Endothelial cell of umbilical vein (primary cell): ENCODE results near the gene UST. TPM values are rescaled to one million over a fixed set of nuclear protein-coding genes. Genes with fewer than 3 reads are reported as not detected.

ENCODE experiments used
- BruUV-seq: library from RNA; stranded (reverse); fragments of 400-500 nt; replicated peaks from 2 replicates; lab custom pipeline; 2021; lab: Mats Ljungman, UMichigan
- CTCF ChIA-PET: fragments of 300-600, 350-600 bp; sonication (Branson Sonifier 250); formaldehyde crosslinking; loops from one replicate; lab custom pipeline; 2021; ENCODE audit warnings: antibody characterized with exemption, inconsistent platforms; lab: Charles Lee
- POLR2A ChIA-PET: fragments of 300-600, 350-600 bp; sonication (Branson Sonifier 250); formaldehyde crosslinking; loops from one replicate; lab custom pipeline; 2021; ENCODE audit warnings: antibody characterized with exemption, inconsistent platforms; lab: Charles Lee
- DNase-seq: peaks from one replicate; pipeline ENCODE4 v3.0.0-alpha.2; 2011; ENCODE audit warnings: low read depth, low spot score
- FAIRE-seq: peaks from 2 replicates; lab custom pipeline; 2011; peaks lifted over from hg19 to GRCh38; lab: Jason Lieb, UNC
- H2AFZ ChIP-seq: 2 replicates; pipeline ENCODE4 v1.6.0; 2012; ENCODE audit warnings: low read depth, low read length, control low read depth, inconsistent platforms
- H3K27ac ChIP-seq: 2 replicates; pipeline ENCODE4 v1.5.1; 2011; ENCODE audit warnings: low read depth, mild to moderate bottlenecking, control low read depth, low read length, moderate library complexity; ENCODE audit not compliant: insufficient read depth
- H3K27me3 ChIP-seq, 2 experiments: 2 replicates each; pipeline versions ENCODE4 v1.6.0 to v1.6.1; 2011; ENCODE audit warnings: low read length in 2 of 2, mixed read lengths in 1 of 2; ENCODE audit not compliant: control insufficient read depth in 2 of 2, insufficient read depth in 2 of 2
- H3K36me3 ChIP-seq, 2 experiments: 2 replicates in 1 of 2; 3 replicates in 1 of 2; pipeline ENCODE4 v1.5.1; 2011; ENCODE audit warnings: low read length in 2 of 2, mild to moderate bottlenecking in 1 of 2, moderate library complexity in 1 of 2; ENCODE audit not compliant: control insufficient read depth in 2 of 2, insufficient read depth in 2 of 2; ENCODE audit errors: extremely low read depth in 1 of 2
- H3K4me1 ChIP-seq: 3 replicates; pipeline ENCODE4 v1.5.1; 2011; ENCODE audit warnings: mild to moderate bottlenecking, low read length; ENCODE audit not compliant: control insufficient read depth, insufficient read depth; ENCODE audit errors: extremely low read depth
- H3K4me2 ChIP-seq: 2 replicates; pipeline ENCODE4 v1.6.1; 2011; ENCODE audit warnings: low read length, control low read depth, mixed read lengths; ENCODE audit not compliant: insufficient read depth
- H3K4me3 ChIP-seq, 3 experiments: fragments of 200-600 bp in 1 of 3; sonication (generic), shearing (Covaris generic) in 1 of 3; replicated peaks in 1 of 3; 2 replicates each; pipeline ENCODE4 v1.5.1; 2011 to 2016; ENCODE audit warnings: control low read depth in 3 of 3, low read length in 3 of 3, mild to moderate bottlenecking in 2 of 3, inconsistent platforms in 1 of 3, low read depth in 1 of 3, moderate library complexity in 1 of 3; ENCODE audit not compliant: insufficient read depth in 1 of 3
- H3K79me2 ChIP-seq: 2 replicates; pipeline ENCODE4 v1.6.0; 2012; ENCODE audit warnings: low read length, inconsistent platforms; ENCODE audit not compliant: control insufficient read depth, insufficient read depth
- H3K9ac ChIP-seq: replicated peaks from 2 replicates; pipeline ENCODE3; 2011; ENCODE audit warnings: low read length, control low read depth; ENCODE audit not compliant: insufficient read depth; ENCODE audit errors: extremely low read depth
- H3K9me1 ChIP-seq: replicated peaks from 3 replicates; pipeline ENCODE4 v1.6.0; 2011; ENCODE audit warnings: mild to moderate bottlenecking, low read length; ENCODE audit not compliant: control insufficient read depth, insufficient read depth; ENCODE audit errors: extremely low read depth
- H3K9me3 ChIP-seq: replicated peaks from 2 replicates; pipeline ENCODE4 v1.5.1; 2012; ENCODE audit warnings: low read length, inconsistent platforms; ENCODE audit not compliant: control insufficient read depth, insufficient read depth
- H4K20me1 ChIP-seq: replicated peaks from 2 replicates; pipeline ENCODE3; 2011; ENCODE audit warnings: mild to moderate bottlenecking, low read length; ENCODE audit not compliant: control insufficient read depth, insufficient read depth; ENCODE audit errors: extremely low read depth
- CTCF ChIP-seq, 2 donors: IDR thresholded peaks; 1 replicate in 1 of 2; 2 replicates in 1 of 2; pipeline ENCODE4 v1.5.1; 2011; ENCODE audit warnings: low read length in 2 of 2, mild to moderate bottlenecking in 2 of 2, moderate library complexity in 2 of 2, control low read depth in 1 of 2, inconsistent platforms in 1 of 2, low read depth in 1 of 2; ENCODE audit not compliant: insufficient read depth in 1 of 2; ENCODE audit errors: extremely low read depth in 1 of 2
- EZH2 ChIP-seq: IDR thresholded peaks from 2 replicates; pipeline ENCODE4 v1.6.1; 2012; ENCODE audit warnings: borderline replicate concordance, low read depth, mild to moderate bottlenecking, moderate library complexity, low read length, inconsistent platforms; ENCODE audit not compliant: severe bottlenecking
- FOS ChIP-seq: IDR thresholded peaks from 2 replicates; pipeline ENCODE4 v1.6.1; 2011; ENCODE audit warnings: mild to moderate bottlenecking, low read length, moderate library complexity, borderline replicate concordance; ENCODE audit not compliant: insufficient read depth
- GATA2 ChIP-seq: IDR thresholded peaks from 2 replicates; pipeline ENCODE4 v1.7.0; 2011; ENCODE audit warnings: low read depth, mild to moderate bottlenecking, moderate library complexity, mixed read lengths, low read length; ENCODE audit not compliant: insufficient read length, insufficient read depth
- JUN ChIP-seq: IDR thresholded peaks from 2 replicates; pipeline ENCODE4 v1.6.1; 2011; ENCODE audit warnings: borderline replicate concordance, low read depth; ENCODE audit not compliant: insufficient read length, insufficient read depth
- MAX ChIP-seq: IDR thresholded peaks from 2 replicates; pipeline ENCODE4 v1.6.1; 2011; ENCODE audit not compliant: insufficient read depth, insufficient read length
- MYC ChIP-seq: IDR thresholded peaks from one replicate; pipeline ENCODE4 v1.6.1; 2011; ENCODE audit warnings: mild to moderate bottlenecking, low read depth, low read length
- POLR2A ChIP-seq: IDR thresholded peaks from 2 replicates; pipeline ENCODE4 v1.6.1; 2012; ENCODE audit warnings: low read depth, mild to moderate bottlenecking, control low read depth, low read length
- POLR2AphosphoS5 ChIP-seq: IDR thresholded peaks from 2 replicates; pipeline ENCODE4 v1.6.1; 2012; ENCODE audit warnings: low read depth, mild to moderate bottlenecking, control low read depth, low read length, moderate library complexity; ENCODE audit not compliant: insufficient read depth
- dilution Hi-C: fragments of 300-500 bp; cut with MboI; formaldehyde crosslinking; loops from one replicate; pipeline ENCODE4 v1.15.0; 2019; ENCODE audit warnings: low sequenced_read_pairs; ENCODE audit not compliant: extremely low pct_ligation_motif_present
- intact Hi-C: fragments of 100-400 bp; cut with micrococcal nuclease; formaldehyde crosslinking; loops from one replicate; pipeline ENCODE4 v1.10.0; 2022
- polyA plus RNA-seq, 4 experiments: library from polyadenylated mRNA; depleted of rRNA in 3 of 4; stranded (reverse) in 3 of 4; unstranded in 1 of 4; fragments of >200 nt; gene quantifications; 2 replicates each; pipeline versions ENCODE4 v1.2.1 to v1.2.3, GENCODE V29; 2011 to 2012; ENCODE audit warnings: missing spikeins in 1 of 4
- total RNA-seq: library from RNA; stranded (reverse); gene quantifications from 2 replicates; pipeline ENCODE4 v1.2.3, GENCODE V29; 2021

Gene UST
- total and polyA plus RNA-seq, 2 donors (not counting 3 experiments of a cell fraction or from before 2014, with no cell fraction given), result 0.26 to 0.84 TPM

- POLR2A ChIA-PET, result no interaction called here
- Histone ChIP-seq H3K9ac (no peak overlapping the region), H3K27me3 (no peaks in the 10 kb centered on the region), H3K4me3 (no peak overlapping the region), H3K79me2 (no peaks in the 10 kb centered on the region), H3K9me1 (no peaks in the 10 kb centered on the region), H3K4me2 (no peak overlapping the region), H3K9me3 (no peaks in the 10 kb centered on the region), H3K4me1 (no peaks in the 10 kb centered on the region), H3K36me3 (no peaks in the 10 kb centered on the region), H3K27ac (no peak overlapping the region), H2AFZ (no peak overlapping the region), H4K20me1 (no peaks in the 10 kb centered on the region)
- FAIRE-seq, result no peak
- CTCF ChIA-PET, result no interaction called here
- intact Hi-C loops, result no loop called here
- dilution Hi-C loops, result no loop called here
- BruUV-seq, result no TSS peak
- TF ChIP-seq FOS (no peak), MYC (no peak), POLR2AphosphoS5 (no peak), JUN (no peak), CTCF (IDR thresholded peaks at IDR 0.05; ENCODE audit: extremely low read depth in 1 of 2, insufficient read depth in 1 of 2, low read depth in 1 of 2, low read length in 2 of 2) (no peak), POLR2A (no peak), EZH2 (no peak), GATA2 (no peak), MAX (no peak)
- DNase-seq, result no peak
Measured at GRCh38 chr6:148700047-148700715, 46.6 kb upstream of the UST start.
